Hematopoietic multipotent progenitor cell treated with erythropoietin and hydrocortisone succinate and interleukin-3 and kit ligand, for 8 days (in vitro differentiated cells): ENCODE data around the gene MT4.
A peak's percentile ranks its signal among the peaks of the same experiment; 100 is the strongest.

Experiments used
- DNase-seq: peaks from one replicate; pipeline ENCODE4 v3.0.0-alpha.2; 2015

MT4 gene

DNA sequence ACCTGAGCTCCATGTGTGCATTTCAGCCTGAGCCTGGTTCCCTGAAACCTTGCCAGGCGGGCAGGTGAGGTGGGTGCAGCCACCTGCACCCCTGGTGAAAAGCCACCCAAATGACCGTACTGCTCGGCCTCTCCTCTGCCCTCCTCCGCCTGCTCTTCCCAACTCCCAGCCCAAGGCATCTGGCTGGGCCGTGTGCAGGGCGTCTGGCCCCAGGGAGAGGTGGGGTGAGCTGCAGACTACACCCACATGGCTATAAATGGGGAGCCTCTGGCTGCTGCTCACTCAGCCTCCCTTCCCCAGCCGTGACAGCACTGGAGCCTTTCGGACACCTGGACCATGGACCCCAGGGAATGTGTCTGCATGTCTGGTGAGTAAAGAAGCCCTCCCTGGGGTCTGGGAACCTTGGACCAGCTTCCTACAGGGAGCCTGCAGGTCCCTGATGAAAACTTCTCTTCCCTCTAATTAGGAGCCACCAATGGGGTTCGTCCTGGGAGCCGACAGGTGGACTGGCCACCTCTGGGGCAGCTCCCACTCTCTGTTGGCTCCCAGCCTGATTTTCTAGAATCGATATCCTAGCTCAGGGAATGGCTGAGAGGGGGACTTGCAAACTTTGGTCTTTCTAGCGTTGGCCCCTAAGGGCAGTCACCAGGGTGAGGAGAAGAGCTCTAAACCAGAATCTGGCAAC is at the start of gene MT4:
Gene MT4 (plus strand): TSS at position 281 of the 685 bp plus-strand sequence. CDS start 56 bp downstream, at position 337.
- DNase-seq, result no peak

DNA sequence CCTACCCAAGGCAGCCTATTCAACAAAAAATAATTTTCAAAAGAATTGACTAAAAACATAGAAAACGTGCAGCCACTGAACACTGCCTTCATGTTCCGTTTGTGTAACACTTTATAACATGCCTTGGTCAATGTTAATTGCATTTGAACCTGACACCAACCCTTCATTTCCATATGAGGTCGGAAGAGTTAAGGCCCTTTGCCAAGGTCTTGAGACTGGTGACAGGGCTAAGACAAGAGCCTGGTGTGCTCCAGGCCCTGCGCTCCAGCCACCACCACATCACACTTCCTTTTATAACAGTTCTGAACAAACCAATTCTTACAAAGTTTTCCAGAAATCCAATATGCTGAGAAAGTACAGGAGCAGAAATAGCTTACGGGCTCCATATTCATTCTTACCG is 49.2 kb upstream of the MT4 start:
- no peak for DNase-seq

DNA sequence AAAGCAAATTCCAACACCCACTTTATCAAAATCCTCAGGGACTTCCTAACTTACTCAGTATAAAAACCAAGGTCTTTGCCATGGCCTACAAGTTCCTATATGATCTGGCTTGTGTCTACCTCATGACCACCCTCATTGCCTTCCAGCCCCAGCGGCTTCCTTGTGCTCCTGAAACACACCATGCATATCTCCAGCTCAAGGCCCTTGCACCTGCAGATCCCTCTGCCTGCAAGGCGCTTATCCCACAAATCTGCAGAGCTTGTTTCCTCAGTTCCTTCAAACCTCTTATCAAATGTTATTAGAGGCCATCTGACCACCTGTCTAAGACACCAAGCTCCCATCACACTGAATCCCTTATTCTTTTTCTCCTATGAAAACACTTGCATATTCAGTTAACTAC is 47.7 kb upstream of the MT4 start:
- DNase-seq, result no peak

DNA sequence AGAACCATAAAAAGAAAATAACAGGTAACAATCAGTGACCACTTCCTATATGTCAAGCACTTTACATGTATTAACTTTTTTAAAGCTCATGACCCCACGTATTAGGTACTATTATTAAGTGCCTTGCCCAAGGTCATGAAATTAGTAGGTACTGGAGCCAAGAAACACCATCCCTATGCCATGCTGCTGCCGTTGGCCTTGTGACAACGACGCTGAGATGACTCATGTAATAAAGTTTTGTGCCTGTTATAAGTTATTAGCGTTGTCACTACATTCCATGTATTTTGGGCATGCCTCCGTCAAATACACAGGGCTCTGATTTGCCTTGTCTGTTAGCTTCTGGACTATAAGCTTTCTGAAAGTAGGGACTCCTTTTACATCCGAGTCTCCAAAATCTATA is 46.4 kb upstream of the MT4 start:
- DNase-seq, result no peak

DNA sequence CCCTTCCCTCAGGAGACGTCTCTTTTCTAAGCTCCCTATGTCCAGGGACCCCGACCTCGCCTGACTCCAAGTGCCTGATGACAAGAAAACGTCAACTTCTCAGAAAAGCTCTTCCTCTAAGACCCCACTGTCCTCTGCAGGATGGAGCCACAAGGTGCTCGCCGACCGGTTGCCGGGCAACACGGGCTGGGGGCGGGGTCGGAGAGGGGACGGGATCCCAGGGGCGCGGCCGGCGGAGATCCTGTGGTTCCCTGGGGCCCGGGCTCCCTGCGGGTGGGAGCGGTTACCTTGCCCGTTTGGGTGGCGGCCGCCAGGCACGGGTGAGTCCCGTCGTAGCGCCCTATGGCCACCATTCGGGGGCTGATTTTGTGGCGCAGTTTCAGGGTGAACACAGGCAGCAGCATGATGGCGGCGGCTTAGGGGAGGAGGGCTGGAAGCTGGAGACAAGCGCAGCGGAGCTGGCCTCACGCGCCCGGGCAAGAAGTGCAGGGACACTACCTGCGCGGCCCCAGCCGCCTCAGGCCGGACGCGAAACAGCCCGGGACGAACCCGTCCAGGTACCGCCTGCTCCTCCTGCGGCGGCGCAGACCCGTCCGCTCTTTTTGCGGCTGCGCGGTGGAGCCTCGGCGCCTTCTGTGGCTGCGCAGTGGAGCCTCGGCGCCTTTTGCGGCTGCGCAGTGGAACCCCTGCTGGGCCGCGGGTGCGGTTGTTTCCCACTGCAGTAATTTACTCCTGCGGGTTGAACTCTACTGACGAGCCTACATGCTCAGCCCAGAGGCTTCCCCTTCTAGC is 45.2 kb upstream of the MT4 start, which contains the start of gene BBS2:
Gene BBS2 (minus strand): TSS at position 566 of the 792 bp plus-strand sequence. CDS start 162 bp downstream, at position 404.
- peak; percentile 88 for DNase-seq

DNA sequence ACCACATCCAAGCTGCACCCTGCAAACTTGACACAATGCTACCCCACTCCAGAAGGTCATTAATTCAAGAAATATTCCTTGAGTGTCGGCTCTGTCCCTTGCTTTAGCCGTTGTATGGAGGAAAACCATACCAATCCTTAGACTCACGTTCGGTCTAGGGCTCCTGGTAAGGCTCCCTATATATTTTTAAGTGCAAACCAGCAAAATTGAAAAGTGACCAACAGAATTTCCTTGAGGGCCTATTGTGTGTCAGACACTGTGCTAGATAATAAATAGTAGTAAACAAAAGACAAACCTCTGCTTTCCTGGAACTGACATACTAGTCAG is 44.7 kb upstream of the MT4 start:
- no peak for DNase-seq

DNA sequence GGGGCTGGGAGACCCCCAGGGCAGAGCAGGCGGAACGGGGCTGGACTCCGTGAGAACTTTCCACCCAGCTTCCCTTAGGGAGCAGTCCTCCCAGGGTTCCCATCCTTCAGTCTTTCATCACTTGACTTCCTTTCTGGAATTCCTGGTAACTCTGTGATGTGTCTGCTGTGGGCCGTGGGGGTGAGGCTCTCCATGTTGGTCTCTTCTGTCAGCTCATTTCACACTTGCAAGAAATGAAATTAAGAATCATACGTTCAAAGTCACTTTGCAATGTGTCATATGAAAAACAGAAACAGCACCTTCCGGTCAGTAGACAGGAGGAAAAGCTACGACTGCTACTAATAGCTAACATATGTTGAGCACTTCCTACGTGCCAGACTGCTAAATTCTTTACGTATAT is 39.6 kb upstream of the MT4 start:
- DNase-seq, result no peak

DNA sequence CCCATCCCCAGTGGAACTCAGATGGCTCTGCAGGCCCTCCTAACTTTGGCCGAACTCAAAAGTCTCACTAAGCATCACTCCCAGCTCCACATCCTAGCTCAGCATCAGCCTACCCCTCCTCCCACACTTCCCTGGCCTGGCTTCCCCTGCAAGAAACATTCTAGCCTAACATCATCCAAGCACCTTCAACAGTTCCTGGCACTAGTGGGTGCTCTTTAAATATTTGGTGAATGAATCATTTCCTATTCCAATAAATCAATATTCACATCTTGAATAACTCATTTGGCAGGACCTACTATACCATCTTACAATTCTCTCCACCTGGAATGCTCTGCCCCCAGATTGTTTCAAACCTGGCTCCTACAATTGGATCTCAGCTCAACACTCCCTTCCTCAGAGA is 34.0 kb upstream of the MT4 start:
- no peak for DNase-seq

DNA sequence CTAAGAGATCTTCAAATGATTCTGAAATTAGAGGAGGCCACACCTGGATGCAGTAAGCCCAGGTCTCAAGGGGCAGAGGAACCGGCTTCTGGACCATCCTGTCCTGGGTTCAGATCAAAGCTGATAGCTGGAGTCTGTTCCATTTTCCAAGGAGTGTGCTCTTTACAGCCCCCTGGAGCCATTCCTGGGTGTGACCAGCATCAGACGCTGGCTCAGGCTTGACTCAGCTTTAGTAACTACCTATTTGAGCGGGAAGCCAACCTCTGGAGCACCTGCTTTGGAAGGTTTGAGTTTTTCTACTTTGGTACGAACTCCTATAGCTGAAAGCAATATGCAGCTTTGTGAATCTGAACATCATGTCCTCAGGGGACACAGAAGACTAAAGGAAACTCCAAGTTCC is 32.2 kb upstream of the MT4 start:
- DNase-seq, result no peak

DNA sequence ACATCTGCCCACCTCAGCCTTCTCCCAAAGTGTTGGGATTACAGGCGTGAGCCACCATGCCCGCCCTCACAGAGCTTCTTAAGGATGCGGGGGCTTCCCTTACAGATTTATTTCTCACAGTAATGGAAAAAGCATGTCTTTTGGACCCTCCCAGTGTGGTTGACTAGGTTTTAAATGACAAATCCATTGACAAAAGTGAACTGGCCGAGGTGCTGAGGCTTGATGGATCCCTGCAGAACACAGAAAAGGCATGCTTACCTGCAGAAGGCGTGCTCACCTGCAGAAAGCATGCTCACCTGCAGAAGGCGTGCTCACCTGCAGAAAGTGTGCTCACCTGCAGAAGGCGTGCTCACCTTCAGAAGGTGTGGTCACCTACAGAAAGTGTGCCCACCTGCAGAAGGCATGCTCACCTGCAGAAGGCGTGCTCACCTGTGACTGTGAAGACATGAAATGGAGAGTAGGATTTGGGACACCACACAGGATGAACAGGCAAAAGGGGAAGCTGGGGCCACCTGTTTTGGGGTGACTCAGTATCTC is 30.0 kb upstream of the MT4 start:
- no peak for DNase-seq

DNA sequence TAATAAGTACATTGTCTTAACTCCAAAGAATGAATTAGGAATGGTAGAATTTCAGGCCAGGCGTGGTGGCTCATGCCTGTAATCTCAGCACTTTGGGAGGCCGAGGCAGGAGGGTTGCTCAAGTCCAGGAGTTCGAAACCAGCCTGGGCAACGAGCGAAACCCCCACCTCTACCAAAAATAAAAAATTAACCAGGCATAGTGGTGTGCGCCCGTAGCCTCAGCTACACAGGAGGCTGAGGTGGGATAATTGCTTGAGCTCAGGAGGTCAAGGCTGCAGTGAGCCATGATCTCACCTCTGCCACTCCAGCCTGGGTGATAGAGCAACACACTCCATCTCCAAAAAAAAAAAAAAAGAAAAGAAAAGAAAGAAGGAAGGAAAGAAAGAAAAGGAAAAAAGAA is 26.5 kb upstream of the MT4 start:
- DNase-seq, result no peak

DNA sequence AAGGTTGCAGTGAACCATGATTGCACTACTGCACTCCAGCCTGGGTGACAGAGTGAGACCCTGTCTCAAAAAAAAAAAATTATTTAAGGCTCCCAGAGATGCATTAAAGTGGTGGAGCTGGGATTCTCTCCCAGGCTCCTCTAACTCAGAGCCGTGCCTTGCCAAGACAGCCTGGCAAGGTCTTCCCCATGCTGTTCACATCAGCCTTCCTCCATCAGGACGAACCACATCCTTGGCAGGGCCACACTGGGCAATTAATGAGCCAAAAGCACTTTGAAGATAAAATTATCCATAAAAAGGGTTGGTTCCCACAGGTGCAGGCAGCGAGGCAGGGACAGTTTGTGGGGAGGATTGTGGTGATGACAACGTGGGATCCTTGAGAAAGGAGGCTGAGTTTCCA is 25.2 kb upstream of the MT4 start:
- DNase-seq, result no peak

DNA sequence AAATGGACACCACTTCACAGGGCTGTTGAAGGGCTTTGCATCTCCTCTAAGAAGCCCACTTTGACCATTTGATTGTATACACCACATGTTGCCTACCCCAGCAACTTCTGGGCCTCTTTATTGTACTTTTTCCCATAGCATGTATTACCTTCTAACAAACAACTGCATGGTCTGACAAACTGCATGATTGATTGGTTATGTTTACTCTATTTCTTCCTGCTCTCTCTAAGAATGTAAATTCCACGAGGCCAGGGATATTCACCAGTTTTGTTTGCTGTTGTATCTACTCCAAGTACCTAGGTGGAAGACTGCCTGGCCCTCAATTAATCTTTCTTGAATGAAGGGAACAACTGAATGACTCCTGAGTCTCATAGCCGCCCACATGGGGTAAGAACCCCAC is 22.8 kb upstream of the MT4 start:
- DNase-seq, result no peak

DNA sequence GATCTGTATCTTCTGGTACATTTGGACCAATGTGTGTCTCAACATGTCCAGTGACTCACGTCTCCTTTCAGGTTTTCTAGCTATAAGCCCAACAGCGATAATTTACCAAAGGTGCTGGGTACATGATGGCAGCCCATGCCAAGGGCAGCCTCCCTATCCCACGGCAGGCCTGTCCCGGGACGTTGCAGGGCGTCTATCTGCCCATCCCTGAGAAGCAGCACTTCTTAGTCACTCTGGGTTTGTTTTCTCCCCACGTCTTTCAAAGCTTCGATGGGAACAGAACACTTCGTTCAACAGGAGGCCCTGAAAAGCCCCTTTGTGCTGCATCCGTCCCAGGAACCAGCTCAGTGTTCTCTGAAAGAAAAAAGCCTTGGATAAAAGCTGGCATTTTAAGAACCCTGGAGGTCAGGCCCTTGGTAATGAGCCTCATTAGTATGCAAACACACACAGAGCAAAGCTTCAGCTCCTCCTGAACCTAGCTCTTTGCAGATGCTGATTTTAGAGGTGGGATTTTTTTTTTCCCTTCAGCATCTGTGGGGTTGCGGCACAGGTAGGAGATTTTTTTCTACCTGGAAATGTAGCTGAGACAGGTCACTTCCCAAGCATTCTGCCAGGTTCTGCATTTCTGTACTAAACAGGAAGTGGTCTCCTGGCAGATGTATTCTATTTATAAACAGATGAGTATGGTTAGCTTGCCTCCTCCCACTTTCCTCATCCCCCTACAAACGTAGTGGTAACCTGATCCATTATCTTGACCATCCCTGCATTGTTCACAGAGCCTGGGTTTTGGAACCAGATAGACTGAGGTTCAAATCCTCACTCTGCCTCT is 17.5 kb upstream of the MT4 start:
- DNase-seq, result no peak

DNA sequence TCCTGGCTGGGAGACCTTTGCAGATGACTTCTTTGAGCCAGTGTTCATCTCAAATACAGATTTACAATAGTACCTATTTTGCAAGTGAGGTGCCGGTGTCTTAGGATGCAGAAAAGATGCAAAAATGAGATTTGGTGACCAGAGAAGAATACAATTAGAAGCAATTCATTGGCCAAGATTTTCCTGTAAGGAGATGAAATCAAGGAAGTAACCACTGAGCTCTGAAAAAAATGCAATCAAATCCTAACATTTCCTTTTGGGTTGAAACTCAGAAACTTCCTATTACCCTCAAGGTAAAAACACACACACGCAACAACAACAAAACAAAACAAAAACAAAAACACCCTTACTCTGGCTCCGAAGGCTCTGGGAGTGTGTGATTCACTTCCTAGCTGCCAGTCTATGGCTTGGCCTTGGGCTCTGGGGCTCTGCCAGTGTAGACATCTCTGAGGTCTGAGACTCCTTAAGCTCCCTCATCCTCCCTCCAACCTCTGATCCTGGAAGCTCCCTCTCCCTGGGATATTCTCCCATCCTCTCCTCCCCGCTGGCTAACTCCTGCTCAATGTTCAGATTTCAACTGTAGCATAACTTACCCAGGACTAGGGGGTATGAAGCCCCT is 16.8 kb upstream of the MT4 start:
- no peak for DNase-seq

DNA sequence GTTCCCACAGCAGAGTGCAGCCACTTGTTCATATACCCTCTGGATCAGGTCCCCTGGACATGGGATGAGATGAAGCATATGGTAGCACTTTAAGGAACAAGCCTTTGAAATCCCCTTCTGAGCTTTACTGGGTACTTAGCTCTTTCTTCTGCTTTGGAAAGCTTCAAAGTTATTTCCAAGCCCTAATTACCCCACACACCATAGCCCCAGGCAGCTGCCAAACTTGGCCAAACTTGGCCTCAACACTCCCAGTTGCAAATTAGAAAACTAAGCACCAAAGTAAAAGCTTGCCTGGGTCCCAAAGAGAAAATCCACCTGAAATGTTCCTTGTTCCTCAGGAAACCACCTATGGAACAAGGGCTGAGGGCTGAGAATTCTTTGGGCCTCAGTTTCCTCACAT is 15.7 kb upstream of the MT4 start:
- no peak for DNase-seq

DNA sequence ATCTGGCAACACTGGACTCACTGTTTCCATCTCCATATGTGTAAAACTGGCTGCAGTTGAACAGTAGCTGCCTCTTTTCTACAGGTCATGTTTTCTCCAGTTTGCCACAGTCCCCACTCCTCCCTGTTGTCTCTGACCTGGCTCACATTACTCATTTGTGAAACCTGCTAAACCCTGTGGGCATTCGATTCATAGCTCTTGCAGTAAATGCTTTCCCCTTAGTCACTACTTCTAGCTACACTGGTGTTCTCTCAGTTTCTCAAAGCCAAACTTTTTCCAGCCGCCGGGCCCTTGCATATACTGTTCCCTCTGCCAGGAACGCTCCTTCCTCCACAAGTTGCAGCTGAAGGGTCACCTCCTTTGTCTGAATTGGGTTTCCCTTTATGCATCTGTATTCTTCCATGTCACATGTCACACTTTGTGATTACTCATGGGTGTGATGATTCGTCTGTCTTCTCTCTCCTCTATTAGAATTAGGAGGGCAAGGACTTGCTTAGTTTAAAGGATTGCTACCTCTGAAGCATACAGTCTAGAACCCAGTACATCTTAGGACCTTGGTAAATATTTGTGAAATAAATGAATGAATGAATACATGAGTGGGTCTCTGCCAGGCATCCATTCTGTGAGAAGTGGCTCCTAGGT is 15.0 kb upstream of the MT4 start:
- DNase-seq, result no peak

DNA sequence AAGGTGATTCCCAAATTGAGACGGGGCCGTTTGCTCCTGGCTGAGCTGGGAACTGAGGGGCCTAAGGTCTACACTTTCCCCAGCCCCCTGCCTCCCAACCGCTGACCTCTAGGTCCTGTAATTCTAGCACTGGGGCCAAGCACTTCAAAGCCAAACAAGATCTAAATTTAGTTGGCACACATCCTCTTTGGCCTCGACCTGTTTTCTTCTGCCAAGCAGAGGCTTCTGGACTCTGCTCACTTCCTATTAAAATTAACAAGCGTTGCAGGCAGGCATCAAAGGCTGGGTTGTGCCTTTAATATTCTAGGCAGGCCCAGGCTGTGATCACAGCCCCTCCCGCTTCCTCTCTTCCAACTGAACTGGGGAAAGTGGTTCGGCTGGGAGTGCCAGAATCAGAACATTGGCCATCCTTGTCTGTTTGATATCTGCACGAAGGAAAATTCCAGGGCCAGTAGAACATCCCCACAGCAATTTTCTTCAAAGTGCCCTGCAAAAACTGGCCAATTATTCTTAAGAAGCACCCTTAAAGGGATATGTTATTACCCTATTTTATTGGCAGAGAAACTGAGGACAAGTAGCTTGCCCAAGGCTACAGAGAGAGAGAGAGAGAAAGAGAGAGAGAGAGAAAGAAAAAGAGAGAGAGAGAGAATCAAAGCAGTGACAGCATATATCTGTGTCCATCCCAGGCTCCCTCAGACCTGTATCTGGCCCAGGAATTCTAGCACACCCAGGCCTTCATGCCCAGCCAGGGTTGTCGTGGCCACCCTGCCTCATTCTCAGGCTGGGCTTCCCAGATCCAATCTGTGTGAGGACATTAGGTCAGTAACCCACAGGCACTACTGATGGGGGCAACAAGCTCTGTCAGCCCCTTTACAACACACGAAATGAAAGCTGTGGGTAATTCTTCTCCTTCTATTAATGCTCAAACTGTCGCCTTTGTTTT is 12.8 kb upstream of the MT4 start:
- DNase-seq, result no peak

DNA sequence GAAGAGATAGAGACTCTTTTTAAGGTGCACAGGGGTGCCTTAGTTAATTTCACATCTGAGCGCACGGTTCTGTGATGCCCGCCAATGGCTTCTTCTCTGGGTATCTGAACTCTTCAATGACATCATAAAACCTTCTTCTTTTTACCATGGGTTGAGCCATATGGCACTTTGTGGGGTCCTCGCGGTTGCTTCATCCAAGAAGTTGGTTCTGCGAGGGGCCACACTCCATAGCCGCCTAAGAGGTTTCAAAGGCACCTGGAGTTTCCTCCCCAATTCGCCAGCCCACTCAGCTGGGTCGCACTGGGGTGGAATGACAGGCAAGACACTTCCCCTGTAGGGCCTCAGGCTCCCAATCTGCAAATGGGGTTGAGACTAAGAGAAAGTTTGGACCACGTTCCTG is 10.4 kb upstream of the MT4 start:
- DNase-seq, result no peak

DNA sequence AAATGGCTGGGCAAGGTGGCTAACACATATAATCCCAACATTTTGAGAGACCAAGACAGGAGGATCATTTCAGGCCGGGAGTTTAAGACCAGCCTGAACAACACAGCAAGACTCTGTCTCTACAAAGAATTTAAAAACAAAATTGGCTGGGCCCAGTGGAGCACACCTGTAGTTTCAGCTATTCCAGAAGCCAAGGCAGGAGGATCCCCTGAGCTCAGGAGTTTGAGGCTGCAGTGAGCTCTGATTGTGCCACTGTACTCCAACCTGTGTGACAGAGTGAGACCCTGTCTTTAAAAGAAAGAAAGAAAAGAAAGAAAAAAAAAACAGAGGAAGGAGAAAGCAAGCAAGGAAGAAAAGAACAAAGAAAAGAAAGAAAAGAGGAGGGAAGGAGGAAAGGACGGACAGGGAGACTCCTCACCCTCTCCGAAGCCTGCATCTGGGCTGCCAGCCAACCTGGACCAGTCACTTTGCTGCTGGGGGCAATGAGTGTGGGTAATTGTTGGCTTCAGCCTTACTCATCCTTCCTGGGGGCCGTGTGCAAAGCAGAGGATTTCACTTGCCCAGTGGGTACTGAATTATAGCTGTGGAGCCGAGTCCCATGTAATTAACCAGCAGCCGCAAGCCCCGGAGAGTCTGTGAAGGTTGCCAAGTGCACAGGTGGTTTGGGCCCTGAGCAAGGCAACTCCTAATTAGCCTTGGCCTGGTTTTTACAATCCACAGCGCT is 6.7 kb upstream of the MT4 start:
- no peak for DNase-seq

DNA sequence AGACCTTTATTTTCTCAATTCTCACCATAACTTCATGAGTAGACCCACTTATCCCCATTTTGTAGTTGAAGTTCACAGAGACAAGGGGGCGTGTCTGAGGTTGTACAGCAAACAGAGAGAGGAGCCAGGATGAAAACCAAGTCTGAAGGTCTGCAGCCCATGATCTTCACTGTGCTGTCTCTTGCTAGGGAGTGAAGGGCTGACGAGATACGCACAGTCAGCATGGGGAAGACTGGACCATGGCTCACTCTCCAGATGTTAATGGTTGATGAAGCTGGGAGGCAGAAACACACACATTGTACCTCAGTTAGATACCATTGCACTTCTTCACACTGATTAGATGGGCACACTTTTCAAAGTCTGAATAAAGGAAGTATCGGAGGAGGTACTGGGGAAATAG is 5.8 kb upstream of the MT4 start:
- no peak for DNase-seq
